Uterus (tissue), 4 donors: ENCODE results near the gene TMSB4X. TPM values are rescaled to one million over a fixed set of nuclear protein-coding genes. Genes with fewer than 3 reads are reported as not detected.

ENCODE experiments used
- DNase-seq, 2 donors: peaks; one replicate each; pipeline ENCODE4 v3.0.0-alpha.2; 2019 to 2020
- H3K27ac ChIP-seq, 2 donors: fragments of 200-600 bp; sonication (generic); 1 replicate in 1 of 2; 2 replicates in 1 of 2; pipeline ENCODE4 v1.5.1; 2016 to 2018
- H3K27me3 ChIP-seq, 2 donors: fragments of 200-600 bp; sonication (generic); one replicate each; pipeline ENCODE4 v1.5.1; 2018 to 2019; ENCODE audit warnings: control low read depth in 1 of 2
- H3K36me3 ChIP-seq, 2 donors: fragments of 200-600 bp; sonication (generic); one replicate each; pipeline ENCODE4 v1.5.1; 2019; ENCODE audit warnings: control low read depth in 1 of 2
- H3K4me1 ChIP-seq, 2 donors: fragments of 200-600 bp; sonication (generic); one replicate each; pipeline ENCODE4 v1.5.1; 2018 to 2019; ENCODE audit warnings: control low read depth in 1 of 2
- H3K4me3 ChIP-seq, 2 donors: fragments of 200-600 bp; sonication (generic); 1 replicate in 1 of 2; 2 replicates in 1 of 2; pipeline ENCODE4 v1.5.1; 2018 to 2019; ENCODE audit warnings: mild to moderate bottlenecking in 1 of 2
- H3K9me3 ChIP-seq, 2 donors: fragments of 200-600 bp; sonication (generic); one replicate each; pipeline ENCODE4 v1.5.1; 2019; ENCODE audit warnings: control low read depth in 1 of 2
- POLR2A ChIP-seq, 2 donors: fragments of 450-650 bp; IDR thresholded peaks; one replicate each; pipeline ENCODE4 v1.6.1; 2016; ENCODE audit warnings: antibody characterized with exemption in 2 of 2, mild to moderate bottlenecking in 1 of 2, moderate library complexity in 1 of 2
- intact Hi-C: fragments of 100-400 bp; cut with DNase I; formaldehyde crosslinking; loops from one replicate; pipeline ENCODE4 v1.15.1; 2023; ENCODE audit warnings: low total_unique reads
- total RNA-seq, 4 donors: library from RNA; depleted of rRNA in 3 of 4; stranded (reverse); fragments of >200 nt in 3 of 4; gene quantifications; one replicate each; pipeline versions ENCODE4 v1.1.0 to v1.2.4, GENCODE V29; 2014 to 2023
- TF ChIP-seq, protein P1 (sequence below), 4 experiments: fragments of 200-600 bp in 2 of 4; fragments of 450-650 bp in 2 of 4; sonication (generic) in 2 of 4; IDR thresholded peaks; one replicate each; pipeline ENCODE4 v1.5.1; 2016 to 2019; ENCODE audit warnings: antibody characterized with exemption in 4 of 4, mild to moderate bottlenecking in 2 of 4, moderate library complexity in 1 of 4
- donor health status: DM: yes; HTN: yes; CAD: no.

The TMSB4X gene
- total RNA-seq, 4 donors from 2014 or later: 2,867 to 6,849 (median 3,091) TPM

DNA sequence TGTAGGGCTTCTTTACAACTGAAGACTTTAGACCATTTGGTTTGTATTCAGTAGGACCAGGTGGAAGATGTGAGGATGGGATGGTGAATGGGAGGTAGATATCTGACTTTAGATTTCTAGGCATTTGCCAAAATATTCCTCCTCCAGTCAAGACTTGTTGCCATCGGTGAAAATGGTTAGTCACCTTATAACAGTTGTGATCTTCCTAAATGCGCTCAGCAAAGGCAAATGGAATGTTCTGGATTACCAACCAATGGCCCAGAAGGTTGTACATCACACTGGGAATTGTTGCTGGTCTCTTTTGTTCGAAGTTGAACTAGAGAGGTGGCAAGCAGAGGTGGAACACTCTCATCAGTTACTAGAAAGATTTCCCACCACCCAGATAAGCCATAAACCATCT is 33.9 kb downstream of the TMSB4X start:
- intact Hi-C loops: loop anchor here (10.0 kb wide), 1 partner anchor 56 kb away; no protein-coding TSS in a partner anchor
- no peak for TF ChIP-seq POLR2A (IDR thresholded peaks at IDR 0.05)
- TF ChIP-seq, protein P1, sequence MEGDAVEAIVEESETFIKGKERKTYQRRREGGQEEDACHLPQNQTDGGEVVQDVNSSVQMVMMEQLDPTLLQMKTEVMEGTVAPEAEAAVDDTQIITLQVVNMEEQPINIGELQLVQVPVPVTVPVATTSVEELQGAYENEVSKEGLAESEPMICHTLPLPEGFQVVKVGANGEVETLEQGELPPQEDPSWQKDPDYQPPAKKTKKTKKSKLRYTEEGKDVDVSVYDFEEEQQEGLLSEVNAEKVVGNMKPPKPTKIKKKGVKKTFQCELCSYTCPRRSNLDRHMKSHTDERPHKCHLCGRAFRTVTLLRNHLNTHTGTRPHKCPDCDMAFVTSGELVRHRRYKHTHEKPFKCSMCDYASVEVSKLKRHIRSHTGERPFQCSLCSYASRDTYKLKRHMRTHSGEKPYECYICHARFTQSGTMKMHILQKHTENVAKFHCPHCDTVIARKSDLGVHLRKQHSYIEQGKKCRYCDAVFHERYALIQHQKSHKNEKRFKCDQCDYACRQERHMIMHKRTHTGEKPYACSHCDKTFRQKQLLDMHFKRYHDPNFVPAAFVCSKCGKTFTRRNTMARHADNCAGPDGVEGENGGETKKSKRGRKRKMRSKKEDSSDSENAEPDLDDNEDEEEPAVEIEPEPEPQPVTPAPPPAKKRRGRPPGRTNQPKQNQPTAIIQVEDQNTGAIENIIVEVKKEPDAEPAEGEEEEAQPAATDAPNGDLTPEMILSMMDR (IDR thresholded peaks at IDR 0.05): no peak
- Histone ChIP-seq H3K4me3 (no peak overlapping the region), H3K27me3 (no peaks in the 10 kb centered on the region), H3K9me3 (no peaks in the 10 kb centered on the region), H3K4me1 (no peaks in the 10 kb centered on the region), H3K27ac (no peak overlapping the region), H3K36me3 (no peaks in the 10 kb centered on the region)
- DNase-seq: no peak

DNA sequence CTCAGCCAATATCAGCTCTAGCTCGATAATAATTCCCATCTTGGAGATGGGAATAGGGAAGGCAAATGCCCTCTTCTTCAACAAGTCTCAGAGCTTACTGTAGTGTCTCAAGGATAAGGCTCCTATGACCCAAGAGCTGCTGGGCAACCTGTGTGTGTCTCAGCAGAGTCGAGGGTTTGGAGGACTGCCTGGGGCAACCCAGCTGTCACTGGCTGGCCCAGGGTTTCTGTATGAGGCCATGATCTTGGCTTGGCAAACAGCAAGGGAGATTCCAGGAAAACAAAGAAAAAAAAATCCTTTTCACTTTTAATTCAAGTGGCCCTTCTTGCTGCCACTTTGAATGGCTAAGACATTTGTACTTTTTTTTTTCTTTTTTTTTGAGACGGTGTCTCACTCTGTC is 34.4 kb downstream of the TMSB4X start:
- Histone ChIP-seq H3K27ac (no peak overlapping the region), H3K27me3 (no peaks in the 10 kb centered on the region), H3K4me1 (no peaks in the 10 kb centered on the region), H3K4me3 (no peak overlapping the region), H3K36me3 (no peaks in the 10 kb centered on the region), H3K9me3 (no peaks in the 10 kb centered on the region)
- DNase-seq: no peak
- intact Hi-C loops: loop anchor here (10.0 kb wide), 1 partner anchor 56 kb away; no protein-coding TSS in a partner anchor
- TF ChIP-seq POLR2A (IDR thresholded peaks at IDR 0.05): no peak
- TF ChIP-seq, protein P1 (IDR thresholded peaks at IDR 0.05): no peak

DNA sequence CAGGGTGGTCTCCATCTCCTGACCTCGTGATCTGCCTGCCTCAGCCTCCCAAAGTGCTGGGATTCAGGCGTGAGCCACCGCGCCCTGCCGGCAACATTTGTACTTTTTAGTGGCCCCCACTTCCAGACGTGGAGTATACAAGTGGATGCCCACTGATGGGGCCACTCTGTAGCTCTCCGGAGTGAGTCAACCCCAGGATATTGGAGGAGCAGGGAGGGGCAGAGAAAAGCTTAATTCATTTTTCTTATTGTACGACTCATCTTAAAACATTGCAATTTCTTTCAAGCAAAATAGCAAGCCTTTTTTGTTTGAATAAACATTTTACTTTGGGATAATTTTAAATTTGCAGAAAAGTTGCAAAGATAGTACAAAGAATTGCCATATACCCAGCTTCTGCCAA is 34.9 kb downstream of the TMSB4X start:
- intact Hi-C loops: loop anchor here (10.0 kb wide), 1 partner anchor 55 kb away; no protein-coding TSS in a partner anchor
- no peak for TF ChIP-seq POLR2A (IDR thresholded peaks at IDR 0.05)
- TF ChIP-seq, protein P1 (IDR thresholded peaks at IDR 0.05): no peak
- no peak for DNase-seq
- no peak overlapping the region for H3K4me3 ChIP-seq
- H3K4me1 ChIP-seq: no peaks in the 10 kb centered on the region
- no peaks in the 10 kb centered on the region for H3K36me3 ChIP-seq
- H3K27me3 ChIP-seq: no peaks in the 10 kb centered on the region
- no peak overlapping the region for H3K27ac ChIP-seq
- no peaks in the 10 kb centered on the region for H3K9me3 ChIP-seq

DNA sequence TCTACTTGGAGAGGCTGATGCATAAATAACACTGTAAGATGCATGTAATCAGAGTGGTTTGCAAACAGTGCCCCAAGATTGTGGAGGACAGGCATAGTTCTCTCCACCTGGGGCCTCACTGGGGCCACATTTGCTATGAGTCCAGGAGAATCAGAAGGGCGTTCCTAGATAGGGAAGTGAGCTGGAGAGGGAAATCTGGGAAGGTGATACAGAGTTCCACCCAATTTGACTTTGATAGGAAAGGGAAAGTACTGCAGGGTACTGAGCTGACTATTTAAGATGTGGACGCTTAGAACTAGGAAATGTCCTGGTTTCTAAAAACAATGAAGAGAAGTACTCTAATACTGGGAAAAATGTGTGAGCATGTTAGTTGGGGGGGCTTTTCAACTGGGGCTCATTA is 35.6 kb downstream of the TMSB4X start:
- H3K9me3 ChIP-seq: no peaks in the 10 kb centered on the region
- no peak overlapping the region for H3K4me3 ChIP-seq
- H3K4me1 ChIP-seq: no peaks in the 10 kb centered on the region
- no peak for DNase-seq
- no peaks in the 10 kb centered on the region for H3K27me3 ChIP-seq
- no peak overlapping the region for H3K27ac ChIP-seq
- TF ChIP-seq POLR2A (IDR thresholded peaks at IDR 0.05): no peak
- intact Hi-C loops: no loop called here
- H3K36me3 ChIP-seq: no peaks in the 10 kb centered on the region

DNA sequence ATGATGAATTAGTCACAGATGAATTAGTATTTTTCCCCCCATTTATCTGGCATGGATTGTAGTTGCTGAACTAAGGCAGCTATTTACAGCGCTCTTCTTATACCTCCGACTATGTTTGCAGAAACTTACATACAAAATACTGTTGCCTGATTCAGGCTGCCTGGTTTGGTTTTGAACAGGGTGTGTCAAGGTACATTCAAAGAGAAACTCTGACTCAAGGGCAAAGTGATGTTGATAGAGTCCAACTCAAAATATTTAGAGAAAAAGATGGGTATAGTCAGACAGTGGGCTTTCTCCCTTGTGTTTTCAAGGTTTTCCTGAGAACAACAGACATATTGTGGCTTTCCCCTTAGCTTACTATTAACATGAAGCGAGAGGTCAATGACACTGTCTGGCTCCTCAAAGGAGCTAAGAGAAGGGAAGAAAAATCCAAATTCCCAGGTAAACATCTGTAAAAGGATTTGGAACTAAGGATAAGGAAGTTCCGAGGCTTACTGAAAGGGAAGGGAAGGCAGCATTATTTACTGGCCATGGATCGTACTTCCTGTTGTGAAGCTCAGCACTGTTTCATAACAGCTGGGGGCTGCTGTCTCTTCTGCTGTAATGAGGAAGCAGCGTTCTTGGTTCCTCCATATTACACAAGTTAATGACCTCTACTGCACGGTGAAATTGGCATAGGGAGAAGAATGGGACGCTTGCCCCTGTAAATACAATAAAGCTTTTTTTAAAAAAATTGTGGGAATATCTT is 38.6 kb downstream of the TMSB4X start:
- Histone ChIP-seq H3K27ac (peak overlapping the region; percentile 48 to 60), H3K36me3 (no peaks in the 10 kb centered on the region)
- DNase-seq: peak; percentile 23 to 37

More for the DNA sequence above, 38.6 kb downstream of the TMSB4X start:
- Histone ChIP-seq H3K9me3 (no peaks in the 10 kb centered on the region), H3K4me1 (no peaks in the 10 kb centered on the region), H3K4me3 (no peak overlapping the region), H3K27me3 (no peaks in the 10 kb centered on the region)
- intact Hi-C loops: no loop called here
- no peak for TF ChIP-seq POLR2A (IDR thresholded peaks at IDR 0.05)
- TF ChIP-seq, protein P1 (IDR thresholded peaks at IDR 0.05): no peak
